K562 (cell line): Measurements from ENCODE around the gene USPL1. TPM values are rescaled to one million over a fixed set of nuclear protein-coding genes. Genes with fewer than 3 reads are reported as not detected.

Experiments
- ATAC-seq: fragments of 200-7000 bp; cut with Tn5 transposase; 3 replicates; pipeline ENCODE4 v1.9.1; 2020; ENCODE audit warnings: moderate library complexity
- BruUV-seq: library from RNA; stranded (reverse); fragments of 400-500 nt; replicated peaks from 2 replicates; lab custom pipeline; 2021; lab: Mats Ljungman, UMichigan
- CTCF ChIA-PET: fragments of 300-600 bp; formaldehyde crosslinking; extraction: SDS; loops from one replicate; lab custom pipeline; 2021; ENCODE audit warnings: low intra/inter-chr PET ratio; lab: Yijun Ruan, JAX
- POLR2A ChIA-PET: fragments of 300-600, 350-650 bp; sonication (Branson Sonifier 250); formaldehyde crosslinking; extraction: SDS; loops from one replicate; lab custom pipeline; 2021; ENCODE audit warnings: antibody characterized with exemption, inconsistent platforms; lab: Yijun Ruan, JAX
- DNase-seq, 4 experiments: peaks; one replicate each; pipeline versions ENCODE4 v3.0.0 to v3.0.0-alpha.2; 2011 to 2018; ENCODE audit warnings: low spot score in 3 of 4, mixed read lengths in 3 of 4; ENCODE audit errors: extremely low read depth in 1 of 4
- FAIRE-seq: peaks from 2 replicates; lab custom pipeline; 2011; peaks lifted over from hg19 to GRCh38; lab: Jason Lieb, UNC
- H2AFZ ChIP-seq: 2 replicates; pipeline ENCODE4 v1.6.0; 2011; ENCODE audit warnings: low read depth, low read length, control low read depth, inconsistent platforms
- H3K27ac ChIP-seq: fragments of 200-600 bp; 3 replicates; pipeline ENCODE4 v1.8.0; 2011; ENCODE audit warnings: low read depth, mild to moderate bottlenecking, control low read depth, inconsistent platforms, low read length, moderate library complexity, mixed read lengths; ENCODE audit errors: extremely low read depth
- H3K27me3 ChIP-seq, 2 experiments: fragments of 300-600 bp in 1 of 2; 2 replicates in 1 of 2; 3 replicates in 1 of 2; pipeline versions ENCODE4 v1.6.0 to v1.8.0; 2011; ENCODE audit warnings: inconsistent platforms in 2 of 2, low read length in 2 of 2, mild to moderate bottlenecking in 1 of 2, mixed read lengths in 1 of 2, moderate library complexity in 1 of 2; ENCODE audit not compliant: control insufficient read depth in 2 of 2, insufficient read depth in 2 of 2
- H3K36me3 ChIP-seq: fragments of 300-600 bp; 3 replicates; pipeline ENCODE4 v1.8.0; 2011; ENCODE audit warnings: mild to moderate bottlenecking, low read length, inconsistent platforms; ENCODE audit not compliant: control insufficient read depth, insufficient read depth
- H3K4me1 ChIP-seq, 2 experiments: fragments of 200-600 bp in 1 of 2; replicated peaks in 1 of 2; 2 replicates in 1 of 2; 3 replicates in 1 of 2; pipeline versions ENCODE4 v1.5.1 to v1.8.0; 2011; ENCODE audit warnings: inconsistent platforms in 2 of 2, low read length in 2 of 2, mild to moderate bottlenecking in 1 of 2, mixed read lengths in 1 of 2, moderate library complexity in 1 of 2; ENCODE audit not compliant: control insufficient read depth in 2 of 2, insufficient read depth in 2 of 2
- H3K4me2 ChIP-seq: 2 replicates; pipeline ENCODE4 v1.6.1; 2011; ENCODE audit warnings: low read length, control low read depth, inconsistent platforms, mixed read lengths; ENCODE audit not compliant: insufficient read depth
- H3K4me3 ChIP-seq: fragments of 200-600 bp; sonication (generic), shearing (Covaris generic); 2 replicates; pipeline ENCODE4 v1.5.1; 2016; ENCODE audit warnings: control low read depth, inconsistent platforms
- H3K79me2 ChIP-seq: fragments of 200-600 bp; 3 replicates; pipeline ENCODE4 v1.8.0; 2011; ENCODE audit warnings: low read length, inconsistent platforms; ENCODE audit not compliant: control insufficient read depth, insufficient read depth
- H3K9ac ChIP-seq, 2 experiments: 2 replicates each; pipeline versions ENCODE4 v1.6.0 to v1.6.1; 2011; ENCODE audit warnings: low read depth in 2 of 2, low read length in 2 of 2, control low read depth in 1 of 2, inconsistent platforms in 1 of 2, mild to moderate bottlenecking in 1 of 2, mixed read lengths in 1 of 2; ENCODE audit not compliant: insufficient read depth in 1 of 2
- H3K9me1 ChIP-seq: one replicate; pipeline ENCODE4 v1.6.0; 2011; ENCODE audit warnings: inconsistent platforms, mild to moderate bottlenecking, low read length, moderate library complexity; ENCODE audit not compliant: control insufficient read depth, insufficient read depth
- H3K9me3 ChIP-seq: replicated peaks from 2 replicates; pipeline ENCODE4 v1.5.1; 2011; ENCODE audit warnings: low read depth, low read length, inconsistent platforms; ENCODE audit not compliant: control insufficient read depth, insufficient read depth
- H4K20me1 ChIP-seq: replicated peaks from 2 replicates; pipeline ENCODE4 v1.6.1; 2011; ENCODE audit warnings: low read length, inconsistent platforms, mixed read lengths; ENCODE audit not compliant: control insufficient read depth, insufficient read depth
- HNRNPH1 ChIP-seq: fragments of 200-400 bp; formaldehyde crosslinking; optimal IDR thresholded peaks from 2 replicates; pipeline ENCODE3; 2017; ENCODE audit warnings: low read depth, mild to moderate bottlenecking, low read length, moderate library complexity
- KAT2B ChIP-seq: IDR thresholded peaks from one replicate; pipeline ENCODE4 v1.6.1; 2012; ENCODE audit warnings: low read depth, mild to moderate bottlenecking, control low read depth, inconsistent platforms, low read length, moderate library complexity
- MAZ ChIP-seq, 2 experiments: fragments of 450-650 bp in 1 of 2; sonication (generic) in 1 of 2; formaldehyde crosslinking; IDR thresholded peaks in 1 of 2; conservative IDR thresholded peaks in 1 of 2; 2 replicates each; pipeline versions ENCODE4 v1.4.0 to v1.5.0; 2020; ENCODE audit warnings: mild to moderate bottlenecking in 1 of 2, missing genetic modification reagents in 1 of 2
- ZNF431 ChIP-seq: sonication (generic); formaldehyde crosslinking; IDR thresholded peaks from 2 replicates; pipeline ENCODE4 v1.8.0; 2022; ENCODE audit warnings: mild to moderate bottlenecking, missing genetic modification reagents
- ZNF707 ChIP-seq: fragments of 250-450 bp; sonication (Bioruptor Pico); conservative IDR thresholded peaks from 2 replicates; pipeline ENCODE4 v1.8.0; 2022; ENCODE audit warnings: inconsistent platforms, mild to moderate bottlenecking, moderate library complexity
- WGBS: fragments of 100-300 bp; shearing (Covaris generic); methylation state at CpG from one replicate; pipeline ENCODE4 v1.1.6; 2016; ENCODE audit warnings: low coverage, mixed read lengths; ENCODE audit not compliant: insufficient coverage; ENCODE audit errors: missing lambda C conversion rate; 5-methylcytosine and 5-hydroxymethylcytosine counted together
- in situ Hi-C: fragments of 300-500 bp; cut with MboI; formaldehyde crosslinking; loops from 4 replicates; pipeline ENCODE4 v1.15.0; 2018; ENCODE audit warnings: inconsistent platforms, mixed read lengths
- intact Hi-C: fragments of 100-400 bp; cut with micrococcal nuclease; formaldehyde crosslinking; loops from 2 replicates; pipeline ENCODE4 v1.14.2; 2022
- polyA plus RNA-seq, 8 experiments: library from polyadenylated mRNA; depleted of rRNA in 4 of 8; stranded (reverse) in 5 of 8; unstranded in 3 of 8; fragments of >200 nt; fragmentation: Nextera tagmentation in 2 of 8; fragmentation: Illumina TruSeq in 1 of 8; extraction: Ambion mirVana in 2 of 8; extraction: Trizol in 1 of 8; gene quantifications; 2 replicates each; pipeline versions ENCODE4 v1.2.1 to v1.2.3, GENCODE V29; 2011 to 2014; ENCODE audit warnings: inconsistent platforms in 1 of 8, missing spikeins in 1 of 8
- total RNA-seq, 7 experiments: library from RNA; depleted of rRNA in 6 of 7; stranded (reverse); fragments of >200 nt in 6 of 7; fragmentation: Illumina TruSeq in 2 of 7; extraction: Trizol in 2 of 7; gene quantifications; 2 replicates each; pipeline versions ENCODE4 v1.2.1 to v1.2.3, GENCODE V29; 2011 to 2021; ENCODE audit warnings: low replicate concordance in 1 of 7
- TF ChIP-seq, protein P1 (sequence below): sonication (generic); formaldehyde crosslinking; IDR thresholded peaks from 2 replicates; pipeline ENCODE4 v1.8.0; 2023; ENCODE audit warnings: mild to moderate bottlenecking, missing genetic modification reagents
- TF ChIP-seq, protein P2 (sequence below): sonication (generic); formaldehyde crosslinking; IDR thresholded peaks from 2 replicates; pipeline ENCODE4 v1.8.1; 2023; ENCODE audit warnings: mild to moderate bottlenecking, missing genetic modification reagents
- TF ChIP-seq, protein P3 (sequence below), 2 experiments: fragments of 450-650 bp; IDR thresholded peaks; 2 replicates each; pipeline ENCODE4 v1.6.1; 2018; ENCODE audit warnings: mild to moderate bottlenecking in 2 of 2, low read depth in 1 of 2; ENCODE audit not compliant: partially characterized antibody in 2 of 2
- TF ChIP-seq, protein P4 (sequence below), 2 experiments: fragments of 200-800 bp in 1 of 2; sonication (Bioruptor generic) in 1 of 2; sonication (generic) in 1 of 2; formaldehyde crosslinking in 1 of 2; IDR thresholded peaks in 1 of 2; conservative IDR thresholded peaks in 1 of 2; 2 replicates each; pipeline versions ENCODE4 v1.5.0 to v1.6.1; 2016 to 2020; ENCODE audit warnings: missing compliant biosample characterization in 1 of 2, missing genetic modification characterization in 1 of 2, missing genetic modification reagents in 1 of 2

Gene USPL1
- total and polyA plus RNA-seq, 9 of the 15 experiments (the other 6 are each of a cell fraction or from before 2014, with no cell fraction given), result 5.5 to 18.0 (median 12.0) TPM

DNA sequence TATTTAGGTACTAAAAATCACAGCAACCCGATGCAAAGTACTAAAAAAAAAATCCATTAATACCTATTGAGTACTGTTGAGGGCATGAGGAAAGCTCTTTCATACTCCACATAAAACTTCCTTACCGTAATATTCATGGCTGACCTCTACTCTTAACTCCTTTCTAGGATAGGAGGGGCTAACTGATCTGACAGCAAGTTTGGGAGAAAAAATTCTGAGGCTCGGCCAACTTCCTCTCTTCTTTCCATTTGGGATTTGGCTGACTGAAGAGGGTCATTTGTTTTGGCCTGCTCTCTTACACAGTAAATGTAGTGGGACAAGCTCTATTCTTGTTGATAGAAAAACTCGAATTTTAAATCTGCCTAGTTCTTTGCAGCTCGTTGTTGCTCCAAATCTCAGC lies 9.4 kb upstream of the USPL1 start:
- FAIRE-seq (no peak), DNase-seq (no peak), ATAC-seq (no peak)
- Histone ChIP-seq H3K27me3 (no peaks in the 10 kb centered on the region), H3K4me3 (no peak overlapping the region), H3K36me3 (no peaks in the 10 kb centered on the region), H3K27ac (no peak overlapping the region), H3K79me2 (no peaks in the 10 kb centered on the region), H3K4me1 (peaks cover 0 to 4% of the 10 kb centered on the region in 2 experiments; a peak in 1 of 5 replicates), H3K9ac (no peak overlapping the region), H3K4me2 (no peak overlapping the region), H2AFZ (no peak overlapping the region), H3K9me1 (no peaks in the 10 kb centered on the region), H3K9me3 (no peaks in the 10 kb centered on the region), H4K20me1 (no peaks in the 10 kb centered on the region)
- no TSS peak for BruUV-seq
- ChIA-PET CTCF (no interaction called here), POLR2A (interaction anchor here (0.6 to 0.8 kb wide), 2 partner anchors 52 to 256 kb away, joined by 3 read pairs; no protein-coding TSS in a partner anchor)
- 59% methylated on average over 4 of the region's 5 CpGs for WGBS
- intact Hi-C loops (no loop called here), in situ Hi-C loops (no loop called here)
- TF ChIP-seq, protein P1, sequence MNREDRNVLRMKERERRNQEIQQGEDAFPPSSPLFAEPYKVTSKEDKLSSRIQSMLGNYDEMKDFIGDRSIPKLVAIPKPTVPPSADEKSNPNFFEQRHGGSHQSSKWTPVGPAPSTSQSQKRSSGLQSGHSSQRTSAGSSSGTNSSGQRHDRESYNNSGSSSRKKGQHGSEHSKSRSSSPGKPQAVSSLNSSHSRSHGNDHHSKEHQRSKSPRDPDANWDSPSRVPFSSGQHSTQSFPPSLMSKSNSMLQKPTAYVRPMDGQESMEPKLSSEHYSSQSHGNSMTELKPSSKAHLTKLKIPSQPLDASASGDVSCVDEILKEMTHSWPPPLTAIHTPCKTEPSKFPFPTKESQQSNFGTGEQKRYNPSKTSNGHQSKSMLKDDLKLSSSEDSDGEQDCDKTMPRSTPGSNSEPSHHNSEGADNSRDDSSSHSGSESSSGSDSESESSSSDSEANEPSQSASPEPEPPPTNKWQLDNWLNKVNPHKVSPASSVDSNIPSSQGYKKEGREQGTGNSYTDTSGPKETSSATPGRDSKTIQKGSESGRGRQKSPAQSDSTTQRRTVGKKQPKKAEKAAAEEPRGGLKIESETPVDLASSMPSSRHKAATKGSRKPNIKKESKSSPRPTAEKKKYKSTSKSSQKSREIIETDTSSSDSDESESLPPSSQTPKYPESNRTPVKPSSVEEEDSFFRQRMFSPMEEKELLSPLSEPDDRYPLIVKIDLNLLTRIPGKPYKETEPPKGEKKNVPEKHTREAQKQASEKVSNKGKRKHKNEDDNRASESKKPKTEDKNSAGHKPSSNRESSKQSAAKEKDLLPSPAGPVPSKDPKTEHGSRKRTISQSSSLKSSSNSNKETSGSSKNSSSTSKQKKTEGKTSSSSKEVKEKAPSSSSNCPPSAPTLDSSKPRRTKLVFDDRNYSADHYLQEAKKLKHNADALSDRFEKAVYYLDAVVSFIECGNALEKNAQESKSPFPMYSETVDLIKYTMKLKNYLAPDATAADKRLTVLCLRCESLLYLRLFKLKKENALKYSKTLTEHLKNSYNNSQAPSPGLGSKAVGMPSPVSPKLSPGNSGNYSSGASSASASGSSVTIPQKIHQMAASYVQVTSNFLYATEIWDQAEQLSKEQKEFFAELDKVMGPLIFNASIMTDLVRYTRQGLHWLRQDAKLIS (CRISPR knock-in tag), result no peak
- TF ChIP-seq, protein P2, sequence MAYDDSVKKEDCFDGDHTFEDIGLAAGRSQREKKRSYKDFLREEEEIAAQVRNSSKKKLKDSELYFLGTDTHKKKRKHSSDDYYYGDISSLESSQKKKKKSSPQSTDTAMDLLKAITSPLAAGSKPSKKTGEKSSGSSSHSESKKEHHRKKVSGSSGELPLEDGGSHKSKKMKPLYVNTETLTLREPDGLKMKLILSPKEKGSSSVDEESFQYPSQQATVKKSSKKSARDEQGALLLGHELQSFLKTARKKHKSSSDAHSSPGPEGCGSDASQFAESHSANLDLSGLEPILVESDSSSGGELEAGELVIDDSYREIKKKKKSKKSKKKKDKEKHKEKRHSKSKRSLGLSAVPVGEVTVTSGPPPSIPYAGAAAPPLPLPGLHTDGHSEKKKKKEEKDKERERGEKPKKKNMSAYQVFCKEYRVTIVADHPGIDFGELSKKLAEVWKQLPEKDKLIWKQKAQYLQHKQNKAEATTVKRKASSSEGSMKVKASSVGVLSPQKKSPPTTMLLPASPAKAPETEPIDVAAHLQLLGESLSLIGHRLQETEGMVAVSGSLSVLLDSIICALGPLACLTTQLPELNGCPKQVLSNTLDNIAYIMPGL (CRISPR knock-in tag), result no peak
- TF ChIP-seq ZNF707 (CRISPR knock-in tag), result no peak
- no peak for TF ChIP-seq KAT2B
- no peak for TF ChIP-seq MAZ (CRISPR knock-in tag; conservative IDR thresholded peaks at IDR 0.05 in 1 of 2, IDR thresholded peaks at IDR 0.05 in 1 of 2)
- no peak for TF ChIP-seq HNRNPH1
- TF ChIP-seq ZNF431 (CRISPR knock-in tag), result no peak
- TF ChIP-seq, protein P3, sequence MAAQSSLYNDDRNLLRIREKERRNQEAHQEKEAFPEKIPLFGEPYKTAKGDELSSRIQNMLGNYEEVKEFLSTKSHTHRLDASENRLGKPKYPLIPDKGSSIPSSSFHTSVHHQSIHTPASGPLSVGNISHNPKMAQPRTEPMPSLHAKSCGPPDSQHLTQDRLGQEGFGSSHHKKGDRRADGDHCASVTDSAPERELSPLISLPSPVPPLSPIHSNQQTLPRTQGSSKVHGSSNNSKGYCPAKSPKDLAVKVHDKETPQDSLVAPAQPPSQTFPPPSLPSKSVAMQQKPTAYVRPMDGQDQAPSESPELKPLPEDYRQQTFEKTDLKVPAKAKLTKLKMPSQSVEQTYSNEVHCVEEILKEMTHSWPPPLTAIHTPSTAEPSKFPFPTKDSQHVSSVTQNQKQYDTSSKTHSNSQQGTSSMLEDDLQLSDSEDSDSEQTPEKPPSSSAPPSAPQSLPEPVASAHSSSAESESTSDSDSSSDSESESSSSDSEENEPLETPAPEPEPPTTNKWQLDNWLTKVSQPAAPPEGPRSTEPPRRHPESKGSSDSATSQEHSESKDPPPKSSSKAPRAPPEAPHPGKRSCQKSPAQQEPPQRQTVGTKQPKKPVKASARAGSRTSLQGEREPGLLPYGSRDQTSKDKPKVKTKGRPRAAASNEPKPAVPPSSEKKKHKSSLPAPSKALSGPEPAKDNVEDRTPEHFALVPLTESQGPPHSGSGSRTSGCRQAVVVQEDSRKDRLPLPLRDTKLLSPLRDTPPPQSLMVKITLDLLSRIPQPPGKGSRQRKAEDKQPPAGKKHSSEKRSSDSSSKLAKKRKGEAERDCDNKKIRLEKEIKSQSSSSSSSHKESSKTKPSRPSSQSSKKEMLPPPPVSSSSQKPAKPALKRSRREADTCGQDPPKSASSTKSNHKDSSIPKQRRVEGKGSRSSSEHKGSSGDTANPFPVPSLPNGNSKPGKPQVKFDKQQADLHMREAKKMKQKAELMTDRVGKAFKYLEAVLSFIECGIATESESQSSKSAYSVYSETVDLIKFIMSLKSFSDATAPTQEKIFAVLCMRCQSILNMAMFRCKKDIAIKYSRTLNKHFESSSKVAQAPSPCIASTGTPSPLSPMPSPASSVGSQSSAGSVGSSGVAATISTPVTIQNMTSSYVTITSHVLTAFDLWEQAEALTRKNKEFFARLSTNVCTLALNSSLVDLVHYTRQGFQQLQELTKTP (IDR thresholded peaks at IDR 0.05; ENCODE audit: low read depth in 1 of 2, partially characterized antibody in 2 of 2), result no peak
- TF ChIP-seq, protein P4, sequence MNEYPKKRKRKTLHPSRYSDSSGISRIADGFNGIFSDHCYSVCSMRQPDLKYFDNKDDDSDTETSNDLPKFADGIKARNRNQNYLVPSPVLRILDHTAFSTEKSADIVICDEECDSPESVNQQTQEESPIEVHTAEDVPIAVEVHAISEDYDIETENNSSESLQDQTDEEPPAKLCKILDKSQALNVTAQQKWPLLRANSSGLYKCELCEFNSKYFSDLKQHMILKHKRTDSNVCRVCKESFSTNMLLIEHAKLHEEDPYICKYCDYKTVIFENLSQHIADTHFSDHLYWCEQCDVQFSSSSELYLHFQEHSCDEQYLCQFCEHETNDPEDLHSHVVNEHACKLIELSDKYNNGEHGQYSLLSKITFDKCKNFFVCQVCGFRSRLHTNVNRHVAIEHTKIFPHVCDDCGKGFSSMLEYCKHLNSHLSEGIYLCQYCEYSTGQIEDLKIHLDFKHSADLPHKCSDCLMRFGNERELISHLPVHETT (CRISPR knock-in tag; conservative IDR thresholded peaks at IDR 0.05 in 1 of 2, IDR thresholded peaks at IDR 0.05 in 1 of 2), result no peak
